Panc1 (cell line): ENCODE measurements around the gene VCP.

ENCODE experiments used
- CTCF ChIP-seq: fragments of 450-650 bp; IDR thresholded peaks from 2 replicates; pipeline ENCODE4 v1.5.1; 2017; ENCODE audit warnings: mild to moderate bottlenecking
- POLR2AphosphoS5 ChIP-seq: IDR thresholded peaks from 2 replicates; pipeline ENCODE4 v1.6.1; 2012; ENCODE audit warnings: mild to moderate bottlenecking, low read depth, low read length, moderate library complexity

DNA sequence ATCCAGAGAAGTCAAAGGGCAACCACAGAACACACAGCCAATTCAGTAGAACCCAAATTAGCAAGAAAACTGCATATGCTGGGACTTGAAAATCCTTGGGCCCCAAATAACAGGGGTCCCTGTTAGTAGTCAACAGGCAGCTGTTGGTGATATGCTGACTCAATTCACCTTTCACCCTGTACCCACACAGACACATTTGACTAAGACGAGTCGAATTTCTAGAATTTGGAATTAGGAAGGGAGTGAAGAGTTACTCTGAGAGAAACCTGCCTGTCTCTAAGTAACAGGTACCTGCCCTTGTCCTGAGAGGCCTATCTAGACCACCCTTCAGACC, 821 bp upstream of the VCP start:
- TF ChIP-seq CTCF (no peak), POLR2AphosphoS5 (no peak)
